Measurements from ENCODE around the gene SRP68. TPM values are rescaled to one million over a fixed set of nuclear protein-coding genes. Genes with fewer than 3 reads are reported as not detected.
A peak's percentile ranks its signal among the peaks of the same experiment; 100 is the strongest.
"Not testable (repeated sequence)": the region's sequence is repeated elsewhere in the genome, so short reads cannot be mapped to it uniquely, and the experiment has no call there.

SRP68 gene
- total RNA-seq, 1 donor: 34.7 TPM

- H3K4me1 ChIP-seq (ENCODE audit: insufficient read depth, low read length): peaks cover 73% of the 10 kb centered on the region
- H3K27me3 ChIP-seq (ENCODE audit: insufficient read depth, low read length): peaks cover 62% of the 10 kb centered on the region
- H3K4me3 ChIP-seq (ENCODE audit: low read length): no peak within 1 kb of the TSS
- no peaks in the 10 kb centered on the region for H3K9me3 ChIP-seq (ENCODE audit: low read depth, low read length)
Observed at GRCh38 chr17:76074390-76075363, 2.4 kb upstream of the SRP68 start, which contains the start of gene GALR2. TSS of gene GALR2 (plus strand) at chr17:76074781. CDS start at chr17:76074884, 103 bp downstream.

GRCh38 chr17:76071531-76072147 lies 678 bp downstream of the SRP68 start:
- Histone ChIP-seq H3K9me3 (ENCODE audit: low read depth, low read length) (no peaks in the 10 kb centered on the region), H3K4me3 (ENCODE audit: low read length) (peak overlapping the region; percentile 72), H3K27me3 (ENCODE audit: insufficient read depth, low read length) (peaks cover 32% of the 10 kb centered on the region), H3K4me1 (ENCODE audit: insufficient read depth, low read length) (peaks cover 46% of the 10 kb centered on the region)

- H3K4me1 ChIP-seq (ENCODE audit: insufficient read depth, low read length): peaks cover 4% of the 10 kb centered on the region
Observed at GRCh38 chr17:76065775-76066174, 6.5 kb downstream of the SRP68 start.

GRCh38 chr17:76063875-76064546 lies 8.3 kb downstream of the SRP68 start:
- no peaks in the 10 kb centered on the region for H3K9me3 ChIP-seq (ENCODE audit: low read depth, low read length)
- H3K4me3 ChIP-seq (ENCODE audit: low read length): no peak overlapping the region
- no peaks in the 10 kb centered on the region for H3K27me3 ChIP-seq (ENCODE audit: insufficient read depth, low read length)
- H3K4me1 ChIP-seq (ENCODE audit: insufficient read depth, low read length): no peaks in the 10 kb centered on the region

More at GRCh38 chr17:76065775-76066174, 6.5 kb downstream of the SRP68 start:
- Histone ChIP-seq H3K9me3 (ENCODE audit: low read depth, low read length) (no peaks in the 10 kb centered on the region), H3K27me3 (ENCODE audit: insufficient read depth, low read length) (no peaks in the 10 kb centered on the region), H3K4me3 (ENCODE audit: low read length) (no peak overlapping the region)

- H3K4me1 ChIP-seq (ENCODE audit: insufficient read depth, low read length); H3K4me3 ChIP-seq (ENCODE audit: low read length): not testable (repeated sequence)
Observed at GRCh38 chr17:76058264-76058663, 14.1 kb downstream of the SRP68 start.

GRCh38 chr17:76056882-76057281 lies 15.4 kb downstream of the SRP68 start:
- Histone ChIP-seq H3K4me3 (ENCODE audit: low read length) (no peak overlapping the region), H3K9me3 (ENCODE audit: low read depth, low read length) (no peaks in the 10 kb centered on the region)

More at GRCh38 chr17:76058264-76058663, 14.1 kb downstream of the SRP68 start:
- H3K9me3 ChIP-seq (ENCODE audit: low read depth, low read length); H3K27me3 ChIP-seq (ENCODE audit: insufficient read depth, low read length): not testable (repeated sequence)

GRCh38 chr17:76054112-76054476 lies 18.2 kb downstream of the SRP68 start:
- no peak overlapping the region for H3K4me3 ChIP-seq (ENCODE audit: low read length)
- peaks cover 15% of the 10 kb centered on the region for H3K4me1 ChIP-seq (ENCODE audit: insufficient read depth, low read length)
- no peaks in the 10 kb centered on the region for H3K9me3 ChIP-seq (ENCODE audit: low read depth, low read length)
- no peaks in the 10 kb centered on the region for H3K27me3 ChIP-seq (ENCODE audit: insufficient read depth, low read length)

More at GRCh38 chr17:76056882-76057281, 15.4 kb downstream of the SRP68 start:
- H3K27me3 ChIP-seq (ENCODE audit: insufficient read depth, low read length): no peaks in the 10 kb centered on the region
- H3K4me1 ChIP-seq (ENCODE audit: insufficient read depth, low read length): no peaks in the 10 kb centered on the region

- Histone ChIP-seq H3K27me3 (ENCODE audit: insufficient read depth, low read length) (no peaks in the 10 kb centered on the region), H3K9me3 (ENCODE audit: low read depth, low read length) (no peaks in the 10 kb centered on the region), H3K4me1 (ENCODE audit: insufficient read depth, low read length) (peaks cover 19% of the 10 kb centered on the region)
Observed at GRCh38 chr17:76053246-76054111, 18.8 kb downstream of the SRP68 start.

GRCh38 chr17:76051561-76051960 lies 20.8 kb downstream of the SRP68 start:
- H3K9me3 ChIP-seq (ENCODE audit: low read depth, low read length): no peaks in the 10 kb centered on the region
- peaks cover 25% of the 10 kb centered on the region for H3K4me1 ChIP-seq (ENCODE audit: insufficient read depth, low read length)
- no peaks in the 10 kb centered on the region for H3K27me3 ChIP-seq (ENCODE audit: insufficient read depth, low read length)
- no peak overlapping the region for H3K4me3 ChIP-seq (ENCODE audit: low read length)

More at GRCh38 chr17:76053246-76054111, 18.8 kb downstream of the SRP68 start:
- H3K4me3 ChIP-seq (ENCODE audit: low read length): no peak overlapping the region

- Histone ChIP-seq H3K4me1 (ENCODE audit: insufficient read depth, low read length) (peaks cover 25% of the 10 kb centered on the region), H3K9me3 (ENCODE audit: low read depth, low read length) (no peaks in the 10 kb centered on the region), H3K4me3 (ENCODE audit: low read length) (no peak overlapping the region), H3K27me3 (ENCODE audit: insufficient read depth, low read length) (no peaks in the 10 kb centered on the region)
Observed at GRCh38 chr17:76050538-76051467, 21.5 kb downstream of the SRP68 start.

- Histone ChIP-seq H3K4me3 (ENCODE audit: low read length) (no peak overlapping the region), H3K4me1 (ENCODE audit: insufficient read depth, low read length) (peaks cover 25% of the 10 kb centered on the region), H3K27me3 (ENCODE audit: insufficient read depth, low read length) (no peaks in the 10 kb centered on the region), H3K9me3 (ENCODE audit: low read depth, low read length) (no peaks in the 10 kb centered on the region)
Observed at GRCh38 chr17:76049836-76050537, 22.3 kb downstream of the SRP68 start.

GRCh38 chr17:76049239-76049638 lies 23.1 kb downstream of the SRP68 start:
- Histone ChIP-seq H3K27me3 (ENCODE audit: insufficient read depth, low read length) (no peaks in the 10 kb centered on the region), H3K4me1 (ENCODE audit: insufficient read depth, low read length) (peaks cover 25% of the 10 kb centered on the region), H3K4me3 (ENCODE audit: low read length) (no peak overlapping the region), H3K9me3 (ENCODE audit: low read depth, low read length) (no peaks in the 10 kb centered on the region)

GRCh38 chr17:76048711-76049110 lies 23.6 kb downstream of the SRP68 start:
- Histone ChIP-seq H3K27me3 (ENCODE audit: insufficient read depth, low read length) (no peaks in the 10 kb centered on the region), H3K9me3 (ENCODE audit: low read depth, low read length) (no peaks in the 10 kb centered on the region), H3K4me1 (ENCODE audit: insufficient read depth, low read length) (peaks cover 25% of the 10 kb centered on the region), H3K4me3 (ENCODE audit: low read length) (no peak overlapping the region)
